Measurements from ENCODE around the gene WDR70.
"Not testable (repeated sequence)": the region's sequence is repeated elsewhere in the genome, so short reads cannot be mapped to it uniquely, and the experiment has no call there.

Gene WDR70

DNA sequence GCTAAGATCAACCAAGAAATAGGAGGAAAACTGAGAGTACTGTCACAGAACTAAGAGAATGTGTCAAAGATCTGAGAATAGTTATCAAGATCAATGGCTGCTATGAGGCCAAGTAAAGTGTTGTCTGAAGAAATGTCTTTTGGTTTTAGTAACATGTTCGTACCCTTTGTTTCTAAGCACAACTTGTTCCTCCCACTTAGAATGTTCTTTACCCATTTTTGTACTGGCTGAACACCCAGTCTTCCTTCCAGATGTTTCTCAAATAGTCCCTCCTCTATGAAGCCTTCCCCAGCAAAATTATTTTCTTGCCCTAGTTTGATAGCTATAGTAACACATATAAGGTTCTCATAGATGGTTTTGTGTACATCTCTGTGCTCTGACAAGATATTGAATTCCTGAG is 191.5 kb downstream of the WDR70 start:
- no peak for DNase-seq (ENCODE audit: low read depth)

DNA sequence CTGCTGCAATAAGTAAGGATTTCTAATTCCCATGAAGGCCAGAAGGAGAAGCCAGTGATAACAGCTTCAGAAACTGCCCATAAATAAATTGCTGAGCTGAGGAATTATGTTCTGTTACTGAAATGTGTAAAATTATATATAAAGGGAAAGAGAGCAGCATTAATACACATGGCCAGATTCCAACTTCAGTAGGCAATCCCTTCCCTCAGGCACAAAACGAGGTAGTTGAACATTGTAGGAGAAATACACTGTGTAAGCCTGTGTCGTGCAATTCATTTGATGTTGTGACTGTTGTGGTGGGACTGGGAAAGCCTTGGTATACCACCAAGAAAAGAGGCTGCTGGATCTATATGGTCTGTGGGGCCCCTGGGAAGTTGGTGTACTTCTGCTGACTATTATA is 192.9 kb downstream of the WDR70 start:
- DNase-seq (ENCODE audit: low read depth): no peak

DNA sequence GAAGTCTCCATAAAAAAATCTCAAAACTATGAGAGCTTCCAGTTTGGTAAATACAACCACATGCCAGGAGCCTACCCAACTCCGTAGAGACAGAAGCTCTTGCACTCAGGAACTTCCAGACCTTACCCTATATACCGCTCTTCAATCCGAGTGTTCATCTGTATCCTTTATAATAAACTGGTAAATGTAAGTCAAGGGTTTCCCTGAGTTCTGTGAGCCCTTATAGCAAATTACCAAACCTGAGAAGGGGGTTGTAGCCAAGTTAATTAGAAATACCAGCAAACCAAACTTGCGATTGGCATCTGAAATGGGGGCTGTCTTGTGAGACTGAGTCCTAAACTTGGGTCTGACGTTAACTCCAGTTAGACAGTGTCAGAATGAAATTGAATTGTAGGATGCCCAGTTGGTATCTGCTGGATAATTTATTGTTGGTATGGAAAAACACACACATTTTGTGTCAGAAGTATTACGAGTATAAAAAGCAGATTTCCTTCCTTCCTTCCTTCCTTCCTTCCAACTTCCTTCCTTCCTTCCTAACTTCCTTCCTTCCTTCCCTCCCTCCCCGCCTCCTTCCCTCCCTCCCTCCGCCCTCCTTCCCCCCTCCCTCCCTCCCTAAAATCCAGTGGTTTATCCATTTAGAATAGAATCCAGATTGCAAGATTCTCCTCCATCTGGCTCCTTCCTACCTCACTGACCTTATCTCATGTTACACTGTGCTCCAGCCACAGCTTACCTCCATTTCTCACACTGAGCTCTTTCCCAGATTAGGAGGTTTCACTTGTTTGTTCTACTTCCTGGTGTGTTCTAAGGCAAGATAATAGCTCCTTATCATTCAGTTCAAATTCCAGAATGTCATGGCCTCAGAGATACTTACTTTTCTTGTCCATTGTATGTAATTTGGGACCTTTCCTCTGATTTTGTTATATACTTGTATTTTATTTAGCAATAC is 196.7 kb downstream of the WDR70 start:
- DNase-seq (ENCODE audit: low read depth): no peak

DNA sequence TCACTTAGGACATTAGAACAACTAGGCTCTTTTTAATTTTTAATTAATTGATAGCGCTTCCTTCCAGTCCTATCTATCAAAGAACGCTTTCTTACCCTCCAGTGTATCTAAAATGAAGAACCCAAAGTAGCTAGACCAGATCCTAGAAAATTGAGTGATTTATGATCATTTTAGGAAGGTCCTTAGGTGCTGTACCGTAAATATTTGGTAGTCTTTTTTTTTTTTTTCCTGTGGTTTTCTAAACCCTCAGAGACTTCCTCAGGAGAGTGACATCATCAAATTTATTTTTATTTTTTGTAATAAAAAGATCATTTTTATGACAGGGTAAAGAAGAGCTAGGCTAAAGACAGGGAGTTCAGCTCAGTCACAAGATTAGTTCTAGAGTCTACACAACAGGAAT is 197.4 kb downstream of the WDR70 start:
- no peak for DNase-seq (ENCODE audit: low read depth)

DNA sequence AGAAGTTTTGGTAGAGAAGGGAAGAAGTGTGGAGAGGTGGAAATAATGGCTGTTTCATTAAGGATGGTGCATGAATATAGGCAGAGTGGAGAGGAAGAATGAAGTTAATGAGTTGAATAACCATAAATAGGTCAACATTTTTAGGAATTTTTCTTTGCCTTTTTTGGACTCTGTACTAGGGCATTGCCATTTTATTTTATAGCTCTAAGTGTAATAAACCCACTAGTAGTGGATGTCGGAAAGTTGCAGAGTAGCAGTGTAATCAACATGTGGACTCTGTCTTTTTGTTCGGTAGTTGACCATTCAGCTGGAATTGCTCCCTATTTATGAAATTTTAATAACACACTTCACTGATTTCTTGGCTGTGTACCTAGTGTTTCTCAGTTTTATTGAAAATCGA is 199.1 kb downstream of the WDR70 start:
- no peak for DNase-seq (ENCODE audit: low read depth)

DNA sequence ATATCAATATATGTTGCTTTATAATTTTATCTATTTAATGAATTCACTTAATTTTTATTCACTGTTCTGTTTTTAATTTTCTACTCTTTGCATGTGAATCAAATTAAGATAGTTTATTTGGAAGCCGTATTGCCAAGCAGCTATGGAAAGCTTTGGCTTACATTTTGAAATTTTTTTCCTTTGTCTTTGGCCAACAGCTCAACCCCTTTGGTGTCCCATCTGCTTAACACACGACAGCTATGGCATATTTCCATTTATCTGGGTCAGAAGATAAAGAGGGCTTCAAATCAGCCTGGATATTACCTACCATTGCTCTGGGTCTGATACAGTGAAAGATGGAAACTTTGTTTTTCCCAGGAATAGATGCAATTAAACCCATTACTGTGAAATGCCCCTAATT is 201.0 kb downstream of the WDR70 start:
- DNase-seq (ENCODE audit: low read depth): peak; percentile 70

DNA sequence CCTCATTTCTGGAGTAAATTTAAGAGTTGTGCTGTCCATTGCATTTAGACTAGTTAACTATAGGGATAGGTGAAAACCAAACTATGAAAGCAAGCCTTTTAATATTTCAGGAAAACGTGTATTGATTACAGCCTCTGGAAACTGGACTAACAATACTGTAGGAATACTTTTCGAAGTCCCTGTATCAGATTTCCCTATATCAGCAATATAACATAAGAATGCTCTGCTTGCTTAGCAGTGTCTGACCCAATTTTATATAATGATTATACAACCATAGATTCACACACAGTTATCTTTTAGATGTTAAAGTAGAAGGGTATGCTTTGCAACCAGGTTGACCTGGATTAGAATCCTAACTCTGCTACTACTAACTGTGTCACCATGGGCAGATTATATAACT is 203.1 kb downstream of the WDR70 start:
- DNase-seq (ENCODE audit: low read depth): no peak

DNA sequence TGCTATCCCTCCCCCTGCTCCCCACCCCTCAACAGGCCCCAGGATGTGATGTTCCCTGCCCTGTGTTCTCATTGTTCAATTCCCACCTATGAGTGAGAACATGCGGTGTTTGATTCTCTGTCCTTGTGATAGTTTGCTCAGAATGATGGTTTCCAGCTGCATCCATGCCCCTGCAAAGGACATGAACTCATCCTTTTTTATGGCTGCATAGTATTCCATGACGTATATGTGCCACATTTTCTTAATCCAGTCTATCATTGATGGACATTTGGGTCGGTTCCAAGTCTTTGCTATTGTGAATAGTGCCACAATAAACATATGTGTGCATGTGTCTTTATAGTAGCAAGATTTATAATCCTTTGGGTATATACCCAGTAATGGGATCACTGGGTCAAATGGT is 214.2 kb downstream of the WDR70 start:
- not testable (repeated sequence) for DNase-seq (ENCODE audit: low read depth)

DNA sequence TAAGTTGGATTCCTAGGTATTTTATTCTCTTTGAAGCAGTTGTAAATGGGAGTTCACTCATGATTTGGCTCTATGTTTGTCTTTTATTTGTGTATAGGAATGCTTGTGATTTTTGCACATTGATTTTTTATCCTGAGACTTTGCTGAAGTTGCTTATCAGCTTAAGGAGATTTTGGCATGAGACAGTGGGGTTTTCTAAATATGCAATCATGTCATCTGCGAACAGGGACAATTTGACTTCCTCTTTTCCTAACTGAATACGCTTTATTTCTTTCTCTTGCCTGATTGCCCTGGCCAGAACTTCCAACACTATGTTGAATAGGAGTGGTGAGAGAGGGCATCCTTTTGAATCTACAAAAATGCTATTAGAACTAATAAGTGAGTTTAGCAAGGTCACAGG is 215.7 kb downstream of the WDR70 start:
- not testable (repeated sequence) for DNase-seq (ENCODE audit: low read depth)

DNA sequence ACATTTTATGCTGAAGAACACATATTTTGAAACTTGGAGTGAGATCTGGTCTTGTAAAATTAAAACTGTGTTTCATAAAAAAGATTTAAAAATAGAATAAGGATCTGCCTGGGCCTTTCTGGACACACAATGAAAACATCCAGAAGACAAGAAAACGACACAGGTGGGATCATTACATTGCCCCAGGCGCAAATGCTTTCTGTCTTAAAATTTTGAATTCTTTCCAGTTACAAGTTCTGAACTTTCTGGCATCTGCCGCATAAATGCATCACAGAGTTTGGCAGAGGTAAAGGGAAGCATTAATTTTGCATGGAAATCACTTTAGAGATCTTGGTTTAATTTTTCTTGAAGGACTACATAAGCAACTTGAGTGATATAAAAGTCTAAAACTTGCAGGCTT is 219.6 kb downstream of the WDR70 start:
- DNase-seq (ENCODE audit: low read depth): no peak

DNA sequence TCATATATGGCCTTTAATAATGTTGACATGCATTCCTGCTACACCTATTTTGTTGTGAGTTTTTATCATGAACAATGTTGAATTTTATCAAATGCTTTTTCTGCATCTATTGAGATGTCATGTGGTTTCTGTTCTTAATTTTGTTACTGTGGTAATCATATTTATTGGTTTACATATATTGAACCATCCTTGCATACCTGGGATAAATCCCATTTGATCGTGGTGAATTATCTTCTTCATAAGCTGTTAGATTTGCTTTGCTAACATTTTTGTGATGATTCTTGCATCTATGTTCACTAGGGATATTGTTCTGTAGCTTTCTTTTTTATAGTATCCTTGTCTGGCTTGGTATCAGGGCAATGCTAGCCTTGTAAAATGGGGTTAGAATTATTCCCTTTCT is 222.0 kb downstream of the WDR70 start:
- no peak for DNase-seq (ENCODE audit: low read depth)

DNA sequence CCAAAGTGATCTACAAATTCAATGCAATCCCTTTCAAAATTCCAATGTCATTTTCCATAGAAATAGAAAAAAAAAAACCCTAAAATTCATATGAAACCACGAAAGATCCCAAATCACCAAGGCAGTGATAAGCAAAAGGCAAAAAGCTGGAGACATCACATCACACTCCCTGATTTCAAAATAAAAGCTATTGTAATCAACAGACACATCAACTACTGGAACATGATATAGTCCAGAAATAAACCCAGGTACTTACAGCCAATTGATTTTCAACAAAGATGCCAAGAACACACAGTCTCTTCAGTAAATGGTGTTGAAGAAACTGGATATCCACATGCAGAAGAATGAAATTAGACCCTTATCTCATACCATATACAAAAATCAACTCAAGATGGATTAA is 224.0 kb downstream of the WDR70 start:
- no peak for DNase-seq (ENCODE audit: low read depth)

DNA sequence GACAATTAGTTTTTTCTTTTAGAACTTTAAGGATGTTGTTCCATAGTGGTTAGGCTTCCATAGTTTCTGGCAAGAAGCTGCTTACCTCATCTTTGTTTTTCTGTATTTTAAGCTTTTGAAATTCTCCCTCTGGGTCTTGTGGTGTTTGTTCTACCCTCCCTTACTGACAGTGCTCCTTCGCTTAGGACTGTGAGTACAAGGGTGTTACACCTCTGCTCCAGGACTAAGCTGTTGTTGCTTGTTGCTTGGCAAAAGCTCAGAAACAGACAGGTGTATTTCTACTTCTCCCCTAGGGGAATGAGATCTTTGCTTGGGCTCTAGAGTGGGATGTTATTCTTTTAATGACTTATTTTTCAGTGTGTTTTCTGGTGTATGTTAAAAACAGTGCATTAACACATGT is 225.2 kb downstream of the WDR70 start:
- no peak for DNase-seq (ENCODE audit: low read depth)

DNA sequence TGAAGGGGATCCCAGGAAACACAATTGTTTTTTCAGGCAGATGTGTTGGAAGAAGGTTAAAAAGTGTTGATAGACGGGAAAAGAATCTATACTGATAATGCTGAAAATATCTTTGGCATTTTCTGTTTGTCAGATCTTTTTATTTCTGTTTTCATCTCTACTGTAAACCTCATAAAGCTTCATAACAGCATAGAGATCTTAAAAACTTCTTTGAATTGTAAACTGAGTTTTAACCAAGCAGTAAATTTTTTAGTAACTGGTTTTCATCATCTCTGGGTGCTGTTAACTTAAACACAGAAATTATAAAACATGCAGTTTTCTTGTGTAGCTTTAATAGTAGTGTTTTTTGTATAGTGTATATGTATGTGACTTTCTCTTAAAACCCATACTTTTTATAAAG is 227.0 kb downstream of the WDR70 start:
- DNase-seq (ENCODE audit: low read depth): no peak

DNA sequence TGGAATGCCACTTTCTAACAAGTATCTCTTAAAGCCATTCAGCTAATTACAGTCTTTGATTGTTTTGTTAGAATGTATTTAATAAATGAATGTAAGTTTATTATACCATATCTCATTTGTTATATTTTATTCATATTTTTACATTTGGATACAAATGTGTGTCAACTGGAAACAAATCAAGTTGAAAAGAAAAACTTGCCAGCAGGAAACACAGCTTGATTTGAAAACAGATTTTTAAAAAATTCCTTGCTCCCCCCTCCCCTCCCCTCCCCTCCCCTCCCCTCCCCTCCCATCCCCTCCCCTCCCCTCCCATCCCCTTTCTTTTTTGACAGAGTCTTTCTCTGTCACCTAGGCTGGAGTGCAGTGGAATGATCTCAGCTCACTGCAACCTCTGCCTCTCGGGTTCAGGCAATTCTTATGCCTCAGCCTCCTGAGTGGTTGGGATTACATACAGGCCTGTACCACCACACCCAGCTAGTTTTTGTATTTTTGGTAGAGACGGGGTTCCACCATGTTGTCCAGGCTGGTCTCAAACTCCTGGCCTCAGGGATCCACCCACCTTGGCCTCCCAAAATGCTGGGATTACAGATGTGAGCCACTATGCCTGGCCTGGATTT is 227.6 kb downstream of the WDR70 start:
- no peak for DNase-seq (ENCODE audit: low read depth)

DNA sequence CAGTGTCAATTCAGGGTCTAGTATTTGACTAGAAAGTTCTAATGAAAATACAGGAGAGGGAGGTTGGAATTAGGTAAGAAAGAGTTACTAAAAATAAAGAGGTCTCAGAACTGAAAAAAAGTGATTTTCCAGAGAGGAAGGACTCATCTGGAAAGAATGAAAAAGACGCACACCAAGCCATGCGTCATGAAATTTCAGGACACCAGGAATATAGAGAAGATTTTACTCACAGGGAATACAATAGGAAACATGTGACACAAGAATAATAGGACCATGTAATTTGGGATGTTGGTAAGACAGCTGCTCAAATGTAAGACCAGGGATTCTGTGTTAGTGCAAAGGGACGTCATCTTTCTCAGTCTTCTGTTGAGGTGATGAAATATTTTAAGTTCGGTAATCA is 236.1 kb downstream of the WDR70 start:
- peak; percentile 87 for DNase-seq (ENCODE audit: low read depth)

DNA sequence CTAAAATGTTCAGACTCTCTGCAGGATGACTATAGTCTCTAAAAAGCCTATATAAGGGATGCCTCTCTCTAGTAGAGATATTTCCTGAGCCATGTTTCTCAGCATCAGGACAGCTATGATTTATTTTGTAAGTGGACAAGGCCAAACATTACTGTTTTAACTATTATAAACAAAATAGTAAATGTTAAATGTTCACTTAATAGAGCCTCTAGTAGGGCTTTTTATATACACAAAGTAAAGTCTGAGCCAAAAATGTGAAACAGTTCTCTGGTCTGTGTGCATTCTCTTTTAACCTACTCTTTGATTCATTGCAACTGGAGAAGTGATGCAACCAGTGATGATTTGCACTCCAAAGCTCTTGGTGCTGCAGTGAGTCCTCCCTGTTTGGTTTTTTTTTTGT is 240.2 kb downstream of the WDR70 start:
- peak; percentile 57 for DNase-seq (ENCODE audit: low read depth)

DNA sequence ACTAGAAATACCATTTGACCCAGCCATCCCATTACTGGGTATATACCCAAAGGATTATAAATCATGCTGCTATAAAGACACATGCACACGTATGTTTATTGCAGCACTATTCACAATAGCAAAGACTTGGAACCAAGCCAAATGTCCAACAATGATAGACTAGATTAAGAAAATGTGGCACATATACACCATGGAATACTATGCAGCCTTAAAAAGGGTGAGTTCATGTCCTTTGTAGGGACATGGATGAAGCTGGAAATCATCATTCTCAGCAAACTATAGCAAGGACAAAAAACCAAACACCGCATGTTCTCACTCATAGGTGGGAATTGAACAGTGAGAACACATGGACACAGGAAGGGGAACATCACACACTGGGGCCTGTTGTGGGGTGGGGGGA is 243.2 kb downstream of the WDR70 start:
- not testable (repeated sequence) for DNase-seq (ENCODE audit: low read depth)

DNA sequence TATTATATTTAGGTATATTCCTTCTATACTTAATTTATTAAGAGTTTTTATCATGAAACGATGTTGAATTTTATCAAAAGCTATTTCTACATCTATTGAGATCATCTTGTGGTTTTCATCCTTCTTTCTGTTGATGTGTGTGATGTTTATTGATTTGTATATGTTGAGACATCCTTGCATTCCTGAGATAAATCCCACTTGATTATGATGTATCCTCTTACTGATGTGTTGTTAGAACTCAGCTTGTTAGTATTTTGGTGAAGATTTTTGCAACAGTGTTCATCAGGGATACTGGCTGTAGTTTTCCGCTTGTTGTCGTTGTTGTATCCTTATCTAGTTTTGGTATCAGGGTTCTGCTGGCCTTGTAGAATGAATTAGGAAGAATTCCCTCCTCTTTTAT is 247.1 kb downstream of the WDR70 start:
- DNase-seq (ENCODE audit: low read depth): no peak

DNA sequence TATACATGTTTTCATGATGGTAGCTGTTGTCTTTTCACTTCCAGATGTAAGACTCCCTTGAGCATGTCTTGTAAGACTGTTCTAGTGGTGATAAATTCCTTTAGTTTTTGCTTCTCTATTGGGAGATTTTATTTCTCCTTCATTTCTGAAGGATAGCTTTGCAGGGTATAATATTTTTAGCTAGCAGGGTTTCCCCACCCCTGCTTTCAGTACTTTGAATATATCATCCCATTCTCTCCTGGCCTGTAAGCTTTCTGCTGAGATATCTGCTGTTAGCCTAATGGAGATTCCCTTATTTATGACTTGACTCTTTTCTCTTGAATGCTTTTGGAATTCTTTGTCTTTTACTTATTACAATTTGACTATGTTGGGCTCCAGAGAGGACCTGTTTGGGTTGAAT is 249.8 kb downstream of the WDR70 start:
- DNase-seq (ENCODE audit: low read depth): no peak

DNA sequence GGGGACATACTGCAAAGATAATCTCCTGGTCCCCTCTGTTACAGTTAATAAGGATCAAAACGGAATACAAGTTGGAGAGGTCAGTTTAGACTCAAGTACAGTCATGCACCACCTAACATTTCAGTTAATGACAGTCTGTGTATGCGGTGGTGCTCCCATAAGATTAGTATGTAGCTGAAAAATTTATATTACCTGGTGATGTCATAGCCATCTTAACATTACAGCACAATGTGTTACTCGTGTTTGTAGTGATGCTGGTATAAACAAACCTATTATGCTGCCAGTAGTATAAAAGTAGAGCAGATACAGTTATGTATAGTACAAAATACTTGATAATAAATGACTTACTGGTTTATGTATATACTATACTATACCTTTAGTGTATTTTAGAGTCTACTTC is 252.8 kb downstream of the WDR70 start:
- no peak for DNase-seq (ENCODE audit: low read depth)

DNA sequence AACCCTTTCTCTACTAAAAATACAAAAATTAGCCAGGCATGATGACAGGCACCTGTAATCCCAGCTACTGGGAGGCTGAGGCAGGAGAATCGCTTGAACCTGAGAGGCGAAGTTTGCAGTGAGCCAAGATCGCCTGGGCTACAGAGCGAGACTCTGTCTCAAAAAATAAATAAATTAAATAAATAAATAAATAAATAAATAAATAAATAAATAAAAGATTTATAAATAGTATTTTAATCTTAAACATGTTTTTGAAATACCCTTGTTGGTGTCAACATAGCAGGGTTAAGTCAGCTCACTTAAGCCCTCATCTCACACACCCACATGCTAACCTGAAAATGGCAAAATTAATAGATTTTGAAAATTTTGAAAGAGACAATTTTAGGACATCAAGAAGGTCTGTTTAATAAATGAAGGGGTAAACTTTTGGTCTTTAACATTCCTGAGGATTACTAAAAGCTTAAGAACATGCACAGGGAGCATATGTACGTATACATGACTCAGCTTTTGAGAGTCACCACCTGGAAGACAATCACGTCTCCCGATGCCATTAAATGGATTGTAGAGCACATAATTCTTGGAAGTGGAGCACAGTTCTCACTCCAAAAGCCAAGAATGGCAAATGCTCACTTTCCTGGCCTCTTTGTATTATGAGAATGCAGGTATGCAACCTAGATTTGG is 258.2 kb downstream of the WDR70 start:
- DNase-seq (ENCODE audit: low read depth): no peak

DNA sequence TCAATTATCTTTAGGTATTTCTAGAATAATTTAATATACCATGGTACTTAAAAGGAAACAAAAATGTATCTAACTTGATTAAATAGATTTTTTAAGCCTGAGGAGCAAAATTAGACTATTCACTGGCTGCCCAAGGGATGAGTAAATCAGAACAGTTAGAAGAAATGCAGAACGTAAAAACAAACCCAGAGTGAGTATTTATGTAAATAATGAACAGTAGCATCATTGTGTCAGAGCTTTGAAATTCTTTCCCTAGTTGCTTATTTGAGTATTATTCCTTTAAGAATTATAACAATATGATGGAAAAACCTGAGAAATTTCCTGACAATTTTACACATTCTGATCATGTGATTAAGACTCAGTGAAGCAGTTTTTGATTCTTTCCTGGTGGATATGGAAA is 259.8 kb downstream of the WDR70 start:
- no peak for DNase-seq (ENCODE audit: low read depth)
